ENCODE results near the gene MSI2.

MSI2 gene

DNA sequence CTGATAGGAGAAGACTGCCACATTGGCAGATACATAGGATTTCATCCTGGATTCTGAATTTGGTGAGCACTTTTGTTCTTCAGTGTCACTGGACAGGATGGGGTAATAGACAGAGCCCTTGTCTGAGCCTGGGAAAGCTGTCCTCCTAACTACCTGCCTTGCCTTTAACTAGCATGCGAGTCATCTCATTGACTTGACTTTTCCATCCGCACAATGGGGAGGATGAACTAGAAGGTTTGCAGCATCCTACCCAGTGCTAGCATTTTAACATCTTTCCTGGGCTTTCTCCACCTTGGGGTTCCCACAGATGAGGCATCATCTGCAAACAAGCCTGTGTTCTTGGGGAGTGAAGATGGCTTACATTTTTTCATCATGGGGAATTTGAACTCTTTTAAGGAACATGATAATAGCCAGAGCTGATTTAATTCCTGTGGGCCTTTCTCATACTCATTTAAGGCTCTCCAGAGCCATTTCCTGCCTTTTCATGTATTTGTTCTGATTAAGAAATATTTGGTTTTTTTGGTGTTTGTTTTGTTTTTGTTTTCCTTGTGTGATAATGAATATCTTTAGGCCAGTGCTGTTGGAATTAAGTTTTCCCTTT lies 139.5 kb downstream of the MSI2 start:
- no peak for DNase-seq (ENCODE audit: low spot score)

GRCh38 chr17:57396511-57396921 lies 140.2 kb downstream of the MSI2 start:
- DNase-seq (ENCODE audit: low spot score) = no peak

GRCh38 chr17:57397402-57397801 lies 141.1 kb downstream of the MSI2 start:
- DNase-seq (ENCODE audit: low spot score) = no peak

- no peak for DNase-seq (ENCODE audit: low spot score)
Observed at GRCh38 chr17:57399690-57400089, 143.4 kb downstream of the MSI2 start.

DNA sequence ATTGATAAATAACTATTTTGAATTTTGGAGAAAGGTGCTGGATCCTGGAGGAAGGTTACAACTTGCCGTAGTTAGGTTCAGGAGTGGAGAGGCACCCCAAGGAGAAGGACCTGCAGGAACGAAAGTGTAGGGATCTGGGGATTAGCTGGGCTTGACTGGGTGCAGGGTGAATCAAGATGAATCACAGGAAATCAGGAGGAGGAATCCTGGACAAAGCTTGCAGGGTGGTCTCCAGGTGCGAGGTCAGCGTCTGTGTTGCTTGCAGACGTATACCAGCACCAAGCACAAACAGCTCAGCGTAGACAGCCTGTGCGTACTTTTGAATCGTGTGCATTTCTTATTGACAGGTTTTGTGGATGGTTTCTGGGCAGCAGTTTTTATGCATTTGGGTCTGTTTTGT lies 144.3 kb downstream of the MSI2 start:
- no peak for DNase-seq (ENCODE audit: low spot score)

GRCh38 chr17:57401556-57402488 lies 145.5 kb downstream of the MSI2 start:
- no peak for DNase-seq (ENCODE audit: low spot score)

DNA sequence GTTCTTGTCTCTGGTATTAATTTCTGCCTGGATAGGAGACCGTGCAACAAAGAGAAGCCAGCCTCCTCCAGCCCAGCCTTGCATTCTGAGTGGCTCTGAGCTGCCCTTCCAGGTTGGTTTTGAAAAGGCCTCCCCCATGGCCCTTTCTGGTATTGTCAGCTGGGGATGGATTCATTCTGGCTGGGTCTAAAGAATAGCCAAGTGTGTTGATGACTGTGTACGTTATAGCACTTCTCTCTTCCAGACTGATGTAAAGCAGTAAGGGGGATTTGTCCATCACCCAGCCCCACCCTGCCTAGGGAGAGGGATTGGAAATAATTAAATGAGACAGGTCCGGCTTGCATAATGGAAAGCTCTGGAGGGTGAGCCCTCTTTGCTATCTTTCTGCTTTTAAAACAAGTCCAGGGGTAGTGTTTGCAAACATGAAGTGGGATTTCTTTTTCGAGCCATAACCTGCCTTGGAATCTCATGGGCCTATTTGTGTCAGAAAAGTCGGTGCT lies 146.4 kb downstream of the MSI2 start:
- DNase-seq (ENCODE audit: low spot score) = no peak

DNA sequence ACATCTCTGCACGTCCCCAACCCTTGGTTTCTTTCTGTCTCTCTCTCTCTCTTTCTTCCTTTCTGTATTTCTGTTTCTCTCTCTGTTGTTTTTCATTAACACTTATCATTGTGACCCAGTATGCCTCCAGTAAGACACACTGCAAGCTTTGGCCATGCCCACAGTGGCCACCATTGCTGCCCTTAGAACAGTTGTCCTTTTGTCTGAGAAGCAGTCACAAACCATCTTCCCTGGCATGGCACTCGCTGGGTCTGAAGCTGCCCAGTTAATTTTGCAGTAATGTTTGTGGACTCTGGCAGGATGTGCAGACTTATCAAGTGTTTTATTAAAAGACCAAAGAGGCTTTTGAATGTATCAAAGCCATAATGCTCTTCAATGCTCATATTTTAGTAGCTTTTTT lies 146.9 kb downstream of the MSI2 start:
- DNase-seq (ENCODE audit: low spot score) = no peak

DNA sequence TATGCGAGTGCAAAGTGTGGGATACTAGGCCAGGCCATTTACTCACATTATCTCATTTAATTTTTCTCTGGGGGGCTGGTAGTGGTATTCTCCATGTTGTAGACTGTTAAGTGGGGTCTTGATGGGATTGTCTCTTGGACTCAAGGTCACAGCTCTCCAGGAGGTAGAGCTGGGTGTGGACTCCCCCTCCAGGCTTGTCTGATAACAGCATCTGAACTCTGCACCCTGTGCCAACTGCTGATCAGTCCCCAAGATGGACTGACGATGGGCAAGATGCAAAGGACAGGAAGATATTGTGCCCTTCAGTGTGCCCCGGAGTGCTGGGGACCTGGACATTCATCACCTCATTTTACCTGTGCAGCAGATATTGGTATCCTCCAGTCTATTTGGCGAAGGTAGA lies 147.8 kb downstream of the MSI2 start:
- DNase-seq (ENCODE audit: low spot score) = no peak

DNA sequence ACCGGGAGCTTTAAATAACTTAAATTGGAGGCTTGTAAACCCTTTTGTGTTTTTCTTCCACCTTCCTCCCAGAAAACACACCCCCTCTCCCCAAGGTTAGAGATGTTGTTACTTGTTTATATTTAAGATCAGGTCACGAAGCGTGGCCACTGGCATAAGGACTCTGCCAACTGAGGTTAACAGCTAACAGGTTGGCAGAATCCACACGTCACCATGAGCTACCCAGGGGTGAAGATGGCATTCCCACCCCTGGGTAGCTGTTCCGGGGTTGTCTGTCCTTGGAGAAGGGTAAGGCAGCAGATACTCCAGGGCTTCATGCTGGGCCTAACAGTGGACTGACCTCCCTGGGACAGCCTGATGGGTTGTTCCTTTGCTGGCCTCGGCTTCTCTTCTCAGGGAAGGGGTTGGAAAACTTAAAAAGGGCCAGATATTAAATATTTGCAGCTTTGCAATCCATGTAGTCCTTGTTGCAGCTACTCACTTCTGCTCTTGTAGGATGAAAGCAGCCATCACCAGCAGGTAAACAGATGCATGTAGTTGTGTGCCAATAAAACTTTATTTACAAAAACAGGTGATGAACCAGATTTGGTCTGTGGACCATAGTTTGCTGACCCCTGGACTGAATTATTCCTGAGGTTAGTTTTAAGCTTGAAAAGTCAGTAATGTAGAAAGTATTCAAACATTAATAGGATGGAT lies 148.6 kb downstream of the MSI2 start:
- DNase-seq (ENCODE audit: low spot score) = no peak

DNA sequence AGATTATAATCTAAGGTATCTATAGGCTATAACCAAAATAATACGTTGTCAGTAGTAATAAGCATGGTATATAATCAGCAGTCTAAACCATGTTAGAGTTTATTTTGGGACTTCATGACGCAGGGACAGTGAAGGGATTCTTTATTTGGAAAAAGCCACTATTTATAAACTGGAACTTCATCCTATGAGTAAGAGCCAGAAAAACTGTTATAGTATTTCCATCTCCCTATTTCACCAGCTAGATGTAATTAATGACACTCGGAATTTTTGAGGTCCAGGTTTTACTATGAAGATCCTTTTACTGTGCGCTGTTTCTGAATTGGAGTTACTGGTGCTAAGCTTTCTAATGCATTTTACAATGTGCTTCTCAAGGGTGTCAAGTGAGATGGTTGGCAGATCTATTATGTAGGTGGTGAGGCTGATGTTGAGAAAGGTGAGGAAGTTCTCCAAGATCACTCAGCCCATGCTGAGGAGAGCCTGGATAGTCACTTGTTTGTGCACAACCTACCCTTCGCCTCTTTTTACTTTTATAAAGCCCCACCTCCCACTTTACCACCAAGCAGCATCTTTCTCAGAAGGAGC lies 149.3 kb downstream of the MSI2 start:
- DNase-seq (ENCODE audit: low spot score) = no peak

- DNase-seq (ENCODE audit: low spot score) = peak; percentile 68
Observed at GRCh38 chr17:57406131-57406980, 150.0 kb downstream of the MSI2 start.

DNA sequence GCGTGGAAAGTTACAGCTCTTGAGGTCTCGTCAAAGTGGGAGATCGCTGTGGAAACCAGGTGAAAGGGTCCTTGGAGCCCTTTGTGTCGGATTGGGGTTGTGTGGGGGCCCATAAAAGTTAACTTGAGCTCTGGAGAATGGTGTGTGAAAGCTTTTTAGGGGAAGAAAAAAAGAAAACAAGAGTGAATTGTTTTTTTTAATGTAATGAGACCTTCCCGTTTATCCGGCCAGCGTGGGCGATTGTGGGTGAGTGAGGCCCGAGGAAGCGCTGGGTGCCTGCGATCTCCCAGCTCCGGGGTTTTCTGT lies 150.6 kb downstream of the MSI2 start:
- no peak for DNase-seq (ENCODE audit: low spot score)

- DNase-seq (ENCODE audit: low spot score) = peak; percentile 79
Observed at GRCh38 chr17:57407287-57408070, 151.2 kb downstream of the MSI2 start.

DNA sequence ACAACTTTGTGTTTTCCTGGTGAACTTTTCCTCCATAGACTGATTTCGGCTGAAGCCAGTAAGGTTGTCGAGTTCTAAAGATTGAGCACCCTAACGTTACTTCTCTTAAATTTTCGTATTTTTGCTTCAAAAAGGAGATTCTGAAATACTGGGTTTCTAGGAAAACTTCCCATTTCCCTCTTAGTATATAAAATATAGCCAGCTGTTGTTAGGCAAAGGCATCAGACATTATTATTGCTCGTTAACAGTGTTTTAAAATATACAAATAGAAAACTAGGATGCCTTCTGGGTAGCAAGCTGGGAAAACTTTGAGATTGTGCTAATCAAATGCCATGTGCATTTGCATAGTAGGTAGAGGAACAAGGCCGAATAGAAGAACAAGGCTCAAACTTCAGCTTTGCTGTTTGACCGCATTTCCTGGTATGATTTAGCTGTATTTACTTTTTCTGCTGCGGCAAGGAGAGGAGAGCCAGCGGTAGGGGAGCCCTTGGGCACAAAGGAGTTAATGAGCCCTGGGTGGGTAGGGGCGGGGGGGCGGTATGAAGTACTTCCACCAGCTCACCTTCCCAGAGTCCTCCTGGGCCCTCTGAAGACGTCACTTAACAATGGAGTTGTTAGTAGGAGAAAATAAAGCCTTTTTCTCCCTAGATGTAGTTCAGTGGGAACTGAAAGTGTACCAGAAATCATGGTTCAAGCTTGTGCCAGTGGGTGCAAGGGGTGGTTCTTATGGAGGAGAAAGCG lies 151.9 kb downstream of the MSI2 start:
- DNase-seq (ENCODE audit: low spot score) = no peak

DNA sequence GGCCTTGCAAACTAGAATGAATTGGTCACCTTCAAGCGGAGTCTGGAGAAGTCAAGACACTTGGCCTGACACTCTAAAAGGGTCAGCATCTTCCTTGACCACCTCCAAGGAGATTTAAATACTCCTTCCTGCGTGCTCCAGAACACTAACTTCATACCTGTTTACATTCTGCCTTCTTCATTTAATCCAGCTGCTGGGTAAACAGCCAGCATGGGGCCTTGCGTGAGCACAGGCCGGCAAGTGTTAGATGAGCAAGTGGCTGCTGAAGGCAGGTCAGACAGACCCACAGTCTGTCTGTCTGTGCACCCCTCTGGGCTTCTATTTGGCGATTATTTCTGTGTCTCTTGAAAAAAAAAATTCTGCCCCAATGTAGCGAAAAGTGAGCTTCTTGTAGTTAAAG lies 153.8 kb downstream of the MSI2 start:
- DNase-seq (ENCODE audit: low spot score) = no peak

- DNase-seq (ENCODE audit: low spot score) = no peak
Observed at GRCh38 chr17:57412520-57413096, 156.3 kb downstream of the MSI2 start.

DNA sequence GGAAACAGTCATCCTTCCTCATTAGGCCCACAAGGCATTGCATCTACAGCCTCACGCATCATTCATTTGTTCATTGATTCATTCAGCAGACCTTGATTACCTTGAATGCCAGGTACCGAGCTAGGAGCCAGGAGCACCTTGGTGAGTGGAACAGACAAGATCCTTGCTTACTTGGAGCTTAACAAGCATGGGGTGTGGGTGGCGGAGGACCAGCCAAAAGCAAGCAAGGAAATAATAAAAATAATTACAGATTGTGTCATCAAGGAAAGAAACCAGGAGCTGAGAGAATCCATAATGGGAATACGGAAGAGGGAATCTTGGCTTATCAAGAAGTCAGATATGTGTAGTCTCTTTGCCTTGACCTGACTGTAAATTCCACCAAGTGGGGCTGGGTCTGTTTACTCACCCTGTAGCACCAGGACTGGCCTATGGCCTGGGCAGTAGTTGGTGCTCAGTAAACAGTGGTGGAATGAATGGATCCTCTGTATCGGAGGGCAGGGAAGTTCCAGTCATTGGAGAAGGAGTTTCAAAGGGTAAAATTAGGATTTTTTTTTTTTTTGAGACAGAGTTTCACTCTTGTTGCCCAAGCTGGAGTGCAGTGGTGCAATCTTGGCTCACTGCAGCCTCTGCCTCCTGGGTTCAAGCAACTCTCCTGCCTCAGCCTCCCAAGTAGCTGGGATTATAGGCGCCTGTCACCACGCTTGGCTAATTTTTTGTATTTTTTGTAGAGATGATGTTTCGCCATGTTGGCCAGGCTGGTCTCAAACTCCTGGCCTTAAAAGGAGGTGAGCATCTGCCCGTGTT lies 157.7 kb downstream of the MSI2 start:
- DNase-seq (ENCODE audit: low spot score) = peak; percentile 58

GRCh38 chr17:57415751-57416207 lies 159.5 kb downstream of the MSI2 start:
- DNase-seq (ENCODE audit: low spot score) = no peak

All from COLO829 (cell line).